SU-DHL-6 (cell line): ENCODE data around the gene CLDN1.

Experiments
- EZH2phosphoT487 ChIP-seq: fragments of 200-600 bp; sonication (generic), shearing (Covaris generic); conservative IDR thresholded peaks from 2 replicates; pipeline ENCODE4 v1.6.1; 2018; ENCODE audit warnings: mild to moderate bottlenecking, antibody characterized with exemption, low read length, moderate library complexity, mixed read lengths
- TF ChIP-seq, protein P1 (sequence below): fragments of 200-600 bp; sonication (generic); IDR thresholded peaks from one replicate; pipeline ENCODE4 v1.5.1; 2017; ENCODE audit warnings: antibody characterized with exemption, mild to moderate bottlenecking, low read length, moderate library complexity; ENCODE audit not compliant: insufficient read depth, poor library complexity, severe bottlenecking

- TF ChIP-seq, protein P1, sequence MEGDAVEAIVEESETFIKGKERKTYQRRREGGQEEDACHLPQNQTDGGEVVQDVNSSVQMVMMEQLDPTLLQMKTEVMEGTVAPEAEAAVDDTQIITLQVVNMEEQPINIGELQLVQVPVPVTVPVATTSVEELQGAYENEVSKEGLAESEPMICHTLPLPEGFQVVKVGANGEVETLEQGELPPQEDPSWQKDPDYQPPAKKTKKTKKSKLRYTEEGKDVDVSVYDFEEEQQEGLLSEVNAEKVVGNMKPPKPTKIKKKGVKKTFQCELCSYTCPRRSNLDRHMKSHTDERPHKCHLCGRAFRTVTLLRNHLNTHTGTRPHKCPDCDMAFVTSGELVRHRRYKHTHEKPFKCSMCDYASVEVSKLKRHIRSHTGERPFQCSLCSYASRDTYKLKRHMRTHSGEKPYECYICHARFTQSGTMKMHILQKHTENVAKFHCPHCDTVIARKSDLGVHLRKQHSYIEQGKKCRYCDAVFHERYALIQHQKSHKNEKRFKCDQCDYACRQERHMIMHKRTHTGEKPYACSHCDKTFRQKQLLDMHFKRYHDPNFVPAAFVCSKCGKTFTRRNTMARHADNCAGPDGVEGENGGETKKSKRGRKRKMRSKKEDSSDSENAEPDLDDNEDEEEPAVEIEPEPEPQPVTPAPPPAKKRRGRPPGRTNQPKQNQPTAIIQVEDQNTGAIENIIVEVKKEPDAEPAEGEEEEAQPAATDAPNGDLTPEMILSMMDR, result no peak
- no peak for TF ChIP-seq EZH2phosphoT487
These were observed 18.4 kb downstream of the CLDN1 start for GRCh38 chr3:190303884-190304283.
